Heart left ventricle (tissue), 16 donors: Measurements from ENCODE around the gene HPSE2. TPM values are rescaled to one million over a fixed set of nuclear protein-coding genes. Genes with fewer than 3 reads are reported as not detected.

Experiments used
- ATAC-seq, 4 donors: fragments of 200-7000 bp; cut with Tn5 transposase; one replicate each; pipeline ENCODE4 v1.9.1; 2020 to 2022; ENCODE audit warnings: moderate library complexity in 4 of 4, mild to moderate bottlenecking in 3 of 4, moderate number of reproducible peaks in 1 of 4
- DNase-seq, 5 donors: peaks; one replicate each; pipeline ENCODE4 v3.0.0-alpha.2; 2020
- H3K27ac ChIP-seq, 12 donors: fragments of 200-600 bp; sonication (generic) in 4 of 12; one replicate each; pipeline versions ENCODE4 v1.5.0 to v1.8.0; 2016 to 2022; ENCODE audit warnings: mild to moderate bottlenecking in 2 of 12
- H3K27me3 ChIP-seq, 9 donors: fragments of 200-600 bp; sonication (generic) in 2 of 9; one replicate each; pipeline versions ENCODE4 v1.5.1 to v1.8.0; 2016 to 2022; ENCODE audit warnings: mild to moderate bottlenecking in 3 of 9
- H3K36me3 ChIP-seq, 9 donors: fragments of 200-600 bp; sonication (generic) in 2 of 9; one replicate each; pipeline versions ENCODE4 v1.5.0 to v1.8.0; 2018 to 2022; ENCODE audit warnings: mild to moderate bottlenecking in 2 of 9
- H3K4me1 ChIP-seq, 12 donors: fragments of 200-600 bp; sonication (generic) in 4 of 12; one replicate each; pipeline versions ENCODE4 v1.5.0 to v1.8.0; 2016 to 2022; ENCODE audit warnings: mild to moderate bottlenecking in 3 of 12
- H3K4me3 ChIP-seq, 12 donors: fragments of 200-600 bp; sonication (generic) in 4 of 12; one replicate each; pipeline versions ENCODE4 v1.5.0 to v1.8.0; 2017 to 2022; ENCODE audit warnings: mild to moderate bottlenecking in 9 of 12, moderate library complexity in 4 of 12
- H3K9me3 ChIP-seq, 12 donors: fragments of 200-600 bp; sonication (generic) in 4 of 12; one replicate each; pipeline versions ENCODE4 v1.5.0 to v1.8.0; 2016 to 2022; ENCODE audit warnings: mild to moderate bottlenecking in 1 of 12
- CTCF ChIP-seq, 12 donors: fragments of 200-600 bp; sonication (generic) in 4 of 12; IDR thresholded peaks; one replicate each; pipeline versions ENCODE4 v1.5.0 to v1.8.0; 2018 to 2022; ENCODE audit warnings: antibody characterized with exemption in 12 of 12, mild to moderate bottlenecking in 5 of 12
- POLR2A ChIP-seq, 2 donors: fragments of 450-650 bp; IDR thresholded peaks; one replicate each; pipeline ENCODE4 v1.6.1; 2017; ENCODE audit warnings: antibody characterized with exemption in 2 of 2, mild to moderate bottlenecking in 2 of 2, moderate library complexity in 2 of 2
- WGBS, 4 donors: extraction: QIAGEN DNeasy Blood & Tissue Kit in 2 of 4; methylation state at CpG; one replicate each; pipeline versions ENCODE4 v1.1.5 to v1.1.7; 2013 to 2018; 5-methylcytosine and 5-hydroxymethylcytosine counted together
- intact Hi-C, 10 donors: fragments of 100-400 bp; cut with DNase I; formaldehyde crosslinking; loops; one replicate each; pipeline versions ENCODE4 v1.11.1 to v1.14.2; 2022
- polyA plus RNA-seq, 2 donors: library from polyadenylated mRNA; stranded (reverse); fragments of 200-250 nt; gene quantifications; one replicate each; pipeline ENCODE4 v1.2.3, GENCODE V29; 2013
- total RNA-seq, 9 donors: library from RNA; depleted of rRNA in 2 of 9; stranded (reverse); fragments of >200 nt in 2 of 9; fragmentation: NEBNext Ultra II Directional in 3 of 9; extraction: Animal tissue kit (Norgen Biotek cat#: 25700) in 3 of 9; gene quantifications; one replicate each; pipeline versions ENCODE4 v1.1.0 to v1.2.4, GENCODE V29; 2016 to 2023
- donor health status: ischemic (EF 13 %, LVEDD 7.1; RV severe dilation, severe dysfunction).
- donor health status: healthy with polysubstance abuse.
- donor health status: DM: no; HTN: yes; CAD: no.
- donor health status: DM: no; HTN: no; CAD: no.
- donor health status: ischemic (EF 25% LVEDD 6.9; RV normal size, moderate dysfunction).
- donor health status: ischemic (EF 25% LVEDD 5.7; RV mildly dilated, moderate dysfunction).
- donor health status: healthy.
- donor health status: DM: yes; HTN: yes; CAD: no.
- donor health status: ischemic (EF 35%, LVEDD 5.7; RV mildly dilated, moderate dysfunction).
- donor health status: nonischemic (EF 11% LVEDD 7.7; RV severe dilation, severe dysfunction).
- donor health status: DM: yes; HTN: yes; CAD: no.
- donor health status: PGD.
- donor health status: ischemic (EF 29% LVEDD 5.4; RV normal size, mild dysfunction).
- donor health status: nonischemic (EF 23%, LVEDD 6.1; RV moderate dilation, normal function).

HPSE2 gene
- total and polyA plus RNA-seq, 11 donors: 0.06 to 0.18 (median 0.12) TPM; not detected in 3

GRCh38 chr10:99045671-99046070 is 190.0 kb downstream of the HPSE2 start:
- intact Hi-C loops: no loop called here
- H3K9me3 ChIP-seq: peaks cover 0 to 47% (median 12%) of the 10 kb centered on the region in 12 donors

GRCh38 chr10:99042051-99042771 is 193.4 kb downstream of the HPSE2 start:
- intact Hi-C loops: no loop called here

More at GRCh38 chr10:99045671-99046070, 190.0 kb downstream of the HPSE2 start:
- H3K27me3 ChIP-seq: no peaks in the 10 kb centered on the region
- DNase-seq (no peak), ATAC-seq (no peak)
- TF ChIP-seq POLR2A (IDR thresholded peaks at IDR 0.05) (no peak), CTCF (IDR thresholded peaks at IDR 0.05) (no peak)
- no peaks in the 10 kb centered on the region for H3K4me1 ChIP-seq
- H3K4me3 ChIP-seq: no peak overlapping the region
- no peak overlapping the region for H3K27ac ChIP-seq
- no peaks in the 10 kb centered on the region for H3K36me3 ChIP-seq

GRCh38 chr10:99041468-99041867 is 194.2 kb downstream of the HPSE2 start:
- peaks cover 0 to 45% (median 11%) of the 10 kb centered on the region in 12 donors for H3K9me3 ChIP-seq
- H3K4me1 ChIP-seq: no peaks in the 10 kb centered on the region
- no peak overlapping the region for H3K27ac ChIP-seq
- TF ChIP-seq CTCF (IDR thresholded peaks at IDR 0.05) (no peak), POLR2A (IDR thresholded peaks at IDR 0.05) (no peak)
- no peaks in the 10 kb centered on the region for H3K27me3 ChIP-seq
- DNase-seq (no peak), ATAC-seq (no peak)
- intact Hi-C loops: no loop called here
- WGBS, 4 donors: 82 to 92% (median 89%) methylated on average over 4 of the region's 4 CpGs
- H3K36me3 ChIP-seq: no peaks in the 10 kb centered on the region
- no peak overlapping the region for H3K4me3 ChIP-seq

More at GRCh38 chr10:99042051-99042771, 193.4 kb downstream of the HPSE2 start:
- H3K36me3 ChIP-seq: no peaks in the 10 kb centered on the region
- H3K4me3 ChIP-seq: no peak overlapping the region
- 79 to 90% (median 86%) methylated on average over 6 to 10 of the region's 10 CpGs for WGBS, 4 donors
- no peak for DNase-seq
- no peak overlapping the region for H3K27ac ChIP-seq
- no peaks in the 10 kb centered on the region for H3K27me3 ChIP-seq
- no peak for TF ChIP-seq POLR2A (IDR thresholded peaks at IDR 0.05)
- TF ChIP-seq CTCF (IDR thresholded peaks at IDR 0.05): no peak
- no peak for ATAC-seq
- H3K4me1 ChIP-seq: no peaks in the 10 kb centered on the region
- H3K9me3 ChIP-seq: peaks cover 0 to 47% (median 12%) of the 10 kb centered on the region in 12 donors

GRCh38 chr10:99013885-99014284 is 221.8 kb downstream of the HPSE2 start:
- Histone ChIP-seq H3K36me3 (no peaks in the 10 kb centered on the region), H3K4me1 (no peaks in the 10 kb centered on the region), H3K4me3 (no peak overlapping the region), H3K27ac (no peak overlapping the region), H3K27me3 (no peaks in the 10 kb centered on the region), H3K9me3 (no peaks in the 10 kb centered on the region)
- DNase-seq (no peak), ATAC-seq (no peak)
- no peak for TF ChIP-seq POLR2A (IDR thresholded peaks at IDR 0.05)
- no peak for TF ChIP-seq CTCF (IDR thresholded peaks at IDR 0.05)
- WGBS, 4 donors: 89 to 93% (median 91%) methylated on average over 9 of the region's 9 CpGs
- intact Hi-C loops: no loop called here
